Mesodermal cell (in vitro differentiated cells): ENCODE results near the gene KANSL3.
"Not testable (repeated sequence)": the region's sequence is repeated elsewhere in the genome, so short reads cannot be mapped to it uniquely, and the experiment has no call there.

ENCODE experiments used
- H3K27ac ChIP-seq: 2 replicates; pipeline ENCODE4 v1.7.0; 2013; ENCODE audit warnings: mild to moderate bottlenecking, low read depth, low read length, moderate library complexity; ENCODE audit not compliant: severe bottlenecking
- H3K36me3 ChIP-seq: 2 replicates; pipeline ENCODE4 v1.7.1; 2013; ENCODE audit warnings: mild to moderate bottlenecking, low read length, moderate library complexity; ENCODE audit not compliant: control insufficient read depth, insufficient read depth
- H3K4me1 ChIP-seq: one replicate; pipeline ENCODE4 v1.7.1; 2013; ENCODE audit warnings: mild to moderate bottlenecking, low read length; ENCODE audit not compliant: insufficient read depth, control insufficient read depth, poor library complexity, severe bottlenecking
- H3K4me3 ChIP-seq: 2 replicates; pipeline ENCODE4 v1.7.0; 2013; ENCODE audit warnings: low read length, control low read depth, mild to moderate bottlenecking; ENCODE audit not compliant: insufficient read depth, poor library complexity, severe bottlenecking; ENCODE audit errors: extremely low read depth
- H3K9me3 ChIP-seq: 2 replicates; pipeline ENCODE4 v1.7.1; 2013; ENCODE audit warnings: mild to moderate bottlenecking, low read length, moderate library complexity; ENCODE audit not compliant: control insufficient read depth
- WGBS, 2 experiments: methylation state at CpG; one replicate each; pipeline ENCODE4 v1.1.5; 2013; ENCODE audit warnings: missing lambda C conversion rate in 2 of 2; ENCODE audit not compliant: insufficient coverage in 2 of 2; 5-methylcytosine and 5-hydroxymethylcytosine counted together

KANSL3 gene

GRCh38 chr2:96654791-96655190 is 16.7 kb upstream of the KANSL3 start:
- WGBS, 2 experiments, result no CpG with 5 or more reads among the region's 7 CpGs
- H3K4me3 ChIP-seq, H3K4me1 ChIP-seq, H3K9me3 ChIP-seq, H3K27ac ChIP-seq, H3K36me3 ChIP-seq: not testable (repeated sequence)

GRCh38 chr2:96651793-96652192 is 13.7 kb upstream of the KANSL3 start:
- WGBS, 2 experiments, result 78 to 90% methylated on average over 5 to 8 of the region's 8 CpGs
- H3K9me3 ChIP-seq, result no peaks in the 10 kb centered on the region
- H3K4me3 ChIP-seq, result no peak overlapping the region
- no peak overlapping the region for H3K27ac ChIP-seq
- no peaks in the 10 kb centered on the region for H3K36me3 ChIP-seq
- H3K4me1 ChIP-seq, result no peaks in the 10 kb centered on the region

- Histone ChIP-seq H3K27ac (no peak overlapping the region), H3K36me3 (no peaks in the 10 kb centered on the region), H3K4me1 (no peaks in the 10 kb centered on the region), H3K9me3 (no peaks in the 10 kb centered on the region), H3K4me3 (no peak overlapping the region)
- 100% methylated on average over 1 of the region's 1 CpG; no CpG with 5 or more reads in 1 of the 2 experiments for WGBS, 2 experiments
These were observed 11.2 kb upstream of the KANSL3 start for GRCh38 chr2:96649342-96649741.

- no peak overlapping the region for H3K27ac ChIP-seq
- no peaks in the 10 kb centered on the region for H3K9me3 ChIP-seq
- WGBS, 2 experiments, result 91 to 92% methylated on average over 4 to 7 of the region's 7 CpGs
- no peaks in the 10 kb centered on the region for H3K36me3 ChIP-seq
- H3K4me1 ChIP-seq, result no peaks in the 10 kb centered on the region
- no peak overlapping the region for H3K4me3 ChIP-seq
These were observed 10.3 kb upstream of the KANSL3 start for GRCh38 chr2:96648306-96648930.

GRCh38 chr2:96647681-96648080 is 9.6 kb upstream of the KANSL3 start:
- H3K36me3 ChIP-seq, result no peaks in the 10 kb centered on the region
- H3K9me3 ChIP-seq, result no peaks in the 10 kb centered on the region
- H3K4me1 ChIP-seq, result no peaks in the 10 kb centered on the region
- H3K4me3 ChIP-seq, result no peak overlapping the region
- 87 to 97% methylated on average over 5 to 6 of the region's 6 CpGs for WGBS, 2 experiments
- H3K27ac ChIP-seq, result no peak overlapping the region

- H3K36me3 ChIP-seq, result no peaks in the 10 kb centered on the region
- no peaks in the 10 kb centered on the region for H3K4me1 ChIP-seq
- no peak within 1 kb of the TSS for H3K27ac ChIP-seq
- WGBS, 2 experiments, result 30 to 83% methylated on average over 1 to 2 of the region's 10 CpGs
- no peak within 1 kb of the TSS for H3K4me3 ChIP-seq
- H3K9me3 ChIP-seq, result no peaks in the 10 kb centered on the region
These were observed 4.7 kb upstream of the KANSL3 start, which contains the start of gene FER1L5 for GRCh38 chr2:96642564-96643360. FER1L5 (plus strand) TSS chr2:96642764; CDS start chr2:96642837, 73 bp downstream.

- H3K27ac ChIP-seq, result peak overlapping the region; percentile 81
- WGBS, 2 experiments, result 3% methylated on average over 26 to 38 of the region's 50 CpGs
These were observed 548 bp downstream of the KANSL3 start for GRCh38 chr2:96637385-96638143.

GRCh38 chr2:96636551-96637171 is 1.5 kb downstream of the KANSL3 start:
- Histone ChIP-seq H3K9me3 (no peaks in the 10 kb centered on the region), H3K4me3 (peak overlapping the region; percentile 75), H3K36me3 (peaks cover 35% of the 10 kb centered on the region), H3K4me1 (peaks cover 9% of the 10 kb centered on the region), H3K27ac (no peak overlapping the region)
- WGBS, 2 experiments, result 93 to 94% methylated on average over 10 of the region's 14 CpGs

More at GRCh38 chr2:96637385-96638143, 548 bp downstream of the KANSL3 start:
- Histone ChIP-seq H3K9me3 (no peaks in the 10 kb centered on the region), H3K4me3 (peak overlapping the region; percentile 75), H3K36me3 (peaks cover 35% of the 10 kb centered on the region), H3K4me1 (peaks cover 9% of the 10 kb centered on the region)

GRCh38 chr2:96633641-96634040 is 4.5 kb downstream of the KANSL3 start:
- no peaks in the 10 kb centered on the region for H3K9me3 ChIP-seq
- H3K36me3 ChIP-seq, result peaks cover 62% of the 10 kb centered on the region
- no peak overlapping the region for H3K27ac ChIP-seq
- WGBS, 2 experiments, result 92 to 99% methylated on average over 9 of the region's 9 CpGs
- no peak overlapping the region for H3K4me3 ChIP-seq
- peaks cover 9% of the 10 kb centered on the region for H3K4me1 ChIP-seq

- WGBS, 2 experiments, result 89 to 100% methylated on average over 3 of the region's 4 CpGs
These were observed 6.2 kb downstream of the KANSL3 start for GRCh38 chr2:96631804-96632435.

More at GRCh38 chr2:96631804-96632435, 6.2 kb downstream of the KANSL3 start:
- H3K36me3 ChIP-seq, result peaks cover 76% of the 10 kb centered on the region
- H3K4me3 ChIP-seq, result no peak overlapping the region
- H3K4me1 ChIP-seq, result peaks cover 8% of the 10 kb centered on the region
- H3K9me3 ChIP-seq, result no peaks in the 10 kb centered on the region
- H3K27ac ChIP-seq, result no peak overlapping the region
